ENCODE results near the gene LAMC2.

Gene LAMC2

DNA sequence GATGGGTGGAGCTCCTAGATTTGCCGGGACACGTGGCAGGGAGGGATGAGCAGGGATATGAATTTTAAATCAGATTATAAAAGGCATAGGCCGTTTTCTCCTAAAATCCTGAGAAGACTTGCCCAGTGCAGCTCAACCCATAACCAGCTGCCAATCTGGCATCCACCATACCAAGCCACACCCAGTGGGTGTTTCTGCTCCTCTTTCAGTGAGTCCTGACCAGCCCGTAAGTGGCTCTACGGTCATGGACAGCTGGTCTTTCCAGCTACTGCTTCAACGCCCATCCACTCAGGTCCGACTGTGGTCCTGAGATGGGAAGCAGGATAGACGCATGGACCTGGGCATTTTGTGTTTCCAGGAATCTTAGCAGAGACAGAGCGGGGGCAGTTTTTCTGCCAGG is 107.2 kb downstream of the LAMC2 start:
- Histone ChIP-seq H2AFZ (ENCODE audit: low read depth) (no peak overlapping the region), H3K4me2 (no peak overlapping the region), H3K4me3 (IDR thresholded peaks at IDR 0.05; ENCODE audit: insufficient read depth, low read depth, low read length) (no peak overlapping the region), H3K36me3 (ENCODE audit: insufficient read depth) (no peaks in the 10 kb centered on the region), H3K79me2 (ENCODE audit: insufficient read depth, low read depth) (no peaks in the 10 kb centered on the region), H3K4me1 (ENCODE audit: low read depth, poor library complexity, severe bottlenecking) (no peaks in the 10 kb centered on the region), H4K20me1 (ENCODE audit: insufficient read depth) (no peaks in the 10 kb centered on the region), H3K27ac (no peak overlapping the region), H3K27me3 (ENCODE audit: insufficient read depth, low read depth) (no peaks in the 10 kb centered on the region), H3K9ac (no peak overlapping the region)
- TF ChIP-seq, protein P1, sequence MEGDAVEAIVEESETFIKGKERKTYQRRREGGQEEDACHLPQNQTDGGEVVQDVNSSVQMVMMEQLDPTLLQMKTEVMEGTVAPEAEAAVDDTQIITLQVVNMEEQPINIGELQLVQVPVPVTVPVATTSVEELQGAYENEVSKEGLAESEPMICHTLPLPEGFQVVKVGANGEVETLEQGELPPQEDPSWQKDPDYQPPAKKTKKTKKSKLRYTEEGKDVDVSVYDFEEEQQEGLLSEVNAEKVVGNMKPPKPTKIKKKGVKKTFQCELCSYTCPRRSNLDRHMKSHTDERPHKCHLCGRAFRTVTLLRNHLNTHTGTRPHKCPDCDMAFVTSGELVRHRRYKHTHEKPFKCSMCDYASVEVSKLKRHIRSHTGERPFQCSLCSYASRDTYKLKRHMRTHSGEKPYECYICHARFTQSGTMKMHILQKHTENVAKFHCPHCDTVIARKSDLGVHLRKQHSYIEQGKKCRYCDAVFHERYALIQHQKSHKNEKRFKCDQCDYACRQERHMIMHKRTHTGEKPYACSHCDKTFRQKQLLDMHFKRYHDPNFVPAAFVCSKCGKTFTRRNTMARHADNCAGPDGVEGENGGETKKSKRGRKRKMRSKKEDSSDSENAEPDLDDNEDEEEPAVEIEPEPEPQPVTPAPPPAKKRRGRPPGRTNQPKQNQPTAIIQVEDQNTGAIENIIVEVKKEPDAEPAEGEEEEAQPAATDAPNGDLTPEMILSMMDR (conservative IDR thresholded peaks at IDR 0.05; ENCODE audit: low read depth, low read length) = no peak

DNA sequence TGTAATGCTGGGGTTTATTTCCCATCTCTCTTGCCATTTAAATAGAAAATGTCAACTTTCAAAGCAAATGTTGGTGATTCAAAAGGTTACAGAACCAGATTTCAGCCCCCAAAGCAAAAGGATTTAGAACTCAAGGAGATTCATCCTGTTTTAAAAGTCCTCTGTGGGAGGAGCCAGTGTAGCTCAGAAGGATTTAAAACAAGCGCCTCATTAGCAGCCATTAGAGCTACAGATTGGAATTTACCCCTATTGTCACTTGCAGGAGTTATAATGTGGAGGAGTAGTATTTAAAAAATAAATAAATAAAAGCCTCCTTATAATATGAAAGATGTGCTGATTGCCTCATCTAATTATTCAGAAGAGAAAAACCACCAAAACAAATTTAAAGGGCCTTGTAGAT is 107.8 kb downstream of the LAMC2 start:
- Histone ChIP-seq H3K27me3 (ENCODE audit: insufficient read depth, low read depth) (no peaks in the 10 kb centered on the region), H3K9ac (no peak overlapping the region), H3K27ac (no peak overlapping the region), H4K20me1 (ENCODE audit: insufficient read depth) (no peaks in the 10 kb centered on the region), H3K4me3 (IDR thresholded peaks at IDR 0.05; ENCODE audit: insufficient read depth, low read depth, low read length) (no peak overlapping the region), H3K4me1 (ENCODE audit: low read depth, poor library complexity, severe bottlenecking) (no peaks in the 10 kb centered on the region), H3K4me2 (no peak overlapping the region), H3K79me2 (ENCODE audit: insufficient read depth, low read depth) (no peaks in the 10 kb centered on the region), H2AFZ (ENCODE audit: low read depth) (no peak overlapping the region), H3K36me3 (ENCODE audit: insufficient read depth) (no peaks in the 10 kb centered on the region)
- TF ChIP-seq, protein P1 (conservative IDR thresholded peaks at IDR 0.05; ENCODE audit: low read depth, low read length) = no peak

Data from KMS-11 (cell line).